WTC11 (cell line): Measurements from ENCODE around the gene TSG101. TPM values are rescaled to one million over a fixed set of nuclear protein-coding genes. Genes with fewer than 3 reads are reported as not detected.

Experiments
- ATAC-seq: fragments of 200-7000 bp; cut with Tn5 transposase; 2 replicates; pipeline ENCODE4 v1.10.0; 2021; ENCODE audit warnings: mild to moderate bottlenecking, moderate library complexity
- CTCF ChIA-PET: fragments of 300-600 bp; sonication (Branson Sonifier 250); formaldehyde crosslinking; loops from one replicate; lab custom pipeline; 2021; ENCODE audit warnings: antibody characterized with exemption; lab: Charles Lee
- POLR2A ChIA-PET: fragments of 350-600 bp; sonication (Branson Sonifier 250); formaldehyde crosslinking; loops from one replicate; lab custom pipeline; 2021; ENCODE audit warnings: antibody characterized with exemption; lab: Charles Lee
- DNase-seq: peaks from one replicate; pipeline ENCODE4 v3.0.0; 2021; ENCODE audit warnings: low spot score
- H3K27ac Mint-ChIP-seq: 2 replicates; pipeline ENCODE4 v1.8.0; 2021; ENCODE audit warnings: mixed read lengths
- H3K27me3 Mint-ChIP-seq: 2 replicates; pipeline ENCODE4 v1.8.0; 2021; ENCODE audit warnings: low read depth, mild to moderate bottlenecking, moderate library complexity, mixed read lengths
- H3K36me3 Mint-ChIP-seq: 2 replicates; pipeline ENCODE4 v1.8.0; 2021; ENCODE audit warnings: mixed read lengths
- H3K4me1 Mint-ChIP-seq: 2 replicates; pipeline ENCODE4 v1.8.0; 2022; ENCODE audit warnings: mixed read lengths
- H3K4me3 Mint-ChIP-seq: 2 replicates; pipeline ENCODE4 v1.8.0; 2021; ENCODE audit warnings: mild to moderate bottlenecking, moderate library complexity, mixed read lengths
- H3K9me3 Mint-ChIP-seq: 2 replicates; pipeline ENCODE4 v1.8.0; 2021; ENCODE audit warnings: mixed read lengths
- AFF4 ChIP-seq: sonication (generic); formaldehyde crosslinking; IDR thresholded peaks from 2 replicates; pipeline ENCODE4 v1.8.1; 2023; ENCODE audit warnings: mild to moderate bottlenecking, missing genetic modification reagents, borderline replicate concordance
- CREB1 ChIP-seq: sonication (generic); formaldehyde crosslinking; IDR thresholded peaks from 2 replicates; pipeline ENCODE4 v1.8.0; 2023; ENCODE audit warnings: mild to moderate bottlenecking, missing genetic modification reagents
- CTCF ChIP-seq: fragments of 200-600 bp; IDR thresholded peaks from 2 replicates; pipeline ENCODE4 v1.8.0; 2022; ENCODE audit warnings: antibody characterized with exemption
- E2F1 ChIP-seq: sonication (generic); formaldehyde crosslinking; IDR thresholded peaks from 2 replicates; pipeline ENCODE4 v1.8.0; 2022; ENCODE audit warnings: mild to moderate bottlenecking, missing genetic modification reagents
- ELF4 ChIP-seq: sonication (generic); formaldehyde crosslinking; IDR thresholded peaks from 2 replicates; pipeline ENCODE4 v1.8.1; 2022; ENCODE audit warnings: low read depth, mild to moderate bottlenecking, moderate library complexity, missing genetic modification reagents
- ESRRA ChIP-seq: sonication (generic); formaldehyde crosslinking; IDR thresholded peaks from 2 replicates; pipeline ENCODE4 v1.8.1; 2022; ENCODE audit warnings: mild to moderate bottlenecking, missing genetic modification reagents, borderline replicate concordance
- FOXJ3 ChIP-seq: sonication (generic); formaldehyde crosslinking; IDR thresholded peaks from 2 replicates; pipeline ENCODE4 v1.9.0; 2021; ENCODE audit warnings: missing genetic modification reagents, mild to moderate bottlenecking, borderline replicate concordance
- FOXP4 ChIP-seq: sonication (generic); formaldehyde crosslinking; IDR thresholded peaks from 2 replicates; pipeline ENCODE4 v1.8.0; 2022; ENCODE audit warnings: mild to moderate bottlenecking, missing genetic modification reagents
- GRHL2 ChIP-seq: fragments of 250-450 bp; sonication (Bioruptor Pico); IDR thresholded peaks from 2 replicates; pipeline ENCODE4 v1.8.0; 2022; ENCODE audit warnings: mild to moderate bottlenecking, moderate library complexity; ENCODE audit not compliant: insufficient replicate concordance, severe bottlenecking
- HMGXB4 ChIP-seq: sonication (generic); formaldehyde crosslinking; IDR thresholded peaks from 2 replicates; pipeline ENCODE4 v1.8.1; 2023; ENCODE audit warnings: mild to moderate bottlenecking, moderate library complexity, missing genetic modification reagents
- IRF1 ChIP-seq: sonication (generic); formaldehyde crosslinking; IDR thresholded peaks from 2 replicates; pipeline ENCODE4 v1.8.0; 2023; ENCODE audit warnings: missing genetic modification reagents
- RELA ChIP-seq: sonication (generic); formaldehyde crosslinking; IDR thresholded peaks from 2 replicates; pipeline ENCODE4 v1.8.1; 2022; ENCODE audit warnings: missing genetic modification reagents, mild to moderate bottlenecking, borderline replicate concordance
- TEAD1 ChIP-seq: sonication (generic); formaldehyde crosslinking; IDR thresholded peaks from 2 replicates; pipeline ENCODE4 v1.8.0; 2022; ENCODE audit warnings: mild to moderate bottlenecking, missing genetic modification reagents
- TP53 ChIP-seq: sonication (generic); formaldehyde crosslinking; IDR thresholded peaks from 2 replicates; pipeline ENCODE4 v1.8.1; 2023; ENCODE audit warnings: mild to moderate bottlenecking, missing genetic modification reagents
- ZNF219 ChIP-seq: sonication (generic); formaldehyde crosslinking; IDR thresholded peaks from 2 replicates; pipeline ENCODE4 v1.8.0; 2023; ENCODE audit warnings: missing genetic modification reagents, mild to moderate bottlenecking, borderline replicate concordance
- ZNF281 ChIP-seq: sonication (generic); formaldehyde crosslinking; IDR thresholded peaks from 2 replicates; pipeline ENCODE4 v1.8.0; 2023; ENCODE audit warnings: mild to moderate bottlenecking, missing genetic modification reagents
- total RNA-seq: library from RNA; stranded (reverse); gene quantifications from 3 replicates; pipeline ENCODE4 v1.2.3, GENCODE V29; 2021

The TSG101 gene
- total RNA-seq, 1 experiment from 2014 or later: 41.7 TPM

- no peak for TF ChIP-seq AFF4 (CRISPR knock-in tag)
- TF ChIP-seq FOXJ3: no peak
- TF ChIP-seq RELA: no peak
- no peak for TF ChIP-seq HMGXB4 (CRISPR knock-in tag)
- no peak for TF ChIP-seq TEAD1 (CRISPR knock-in tag)
- TF ChIP-seq CTCF: no peak
- TF ChIP-seq ESRRA: no peak
- TF ChIP-seq IRF1 (CRISPR knock-in tag): no peak
- no peak for TF ChIP-seq ZNF219
- TF ChIP-seq GRHL2 (CRISPR knock-in tag): no peak
- TF ChIP-seq E2F1 (CRISPR knock-in tag): no peak
- no peak for TF ChIP-seq ELF4
- TF ChIP-seq, all 79 proteins: peak for 0
Observed at GRCh38 chr11:18536209-18536608, 9.5 kb upstream of the TSG101 start (continued).

- H3K9me3 Mint-ChIP-seq: no peaks in the 10 kb centered on the region
- no peak for TF ChIP-seq FOXP4 (CRISPR knock-in tag)
- TF ChIP-seq E2F1 (CRISPR knock-in tag): no peak
- no peak for TF ChIP-seq ZNF281 (CRISPR knock-in tag)
- no peak for TF ChIP-seq CREB1 (CRISPR knock-in tag)
- no peak for TF ChIP-seq TP53 (CRISPR knock-in tag)
- no peaks in the 10 kb centered on the region for H3K4me1 Mint-ChIP-seq
- DNase-seq (no peak), ATAC-seq (no peak)
- no peaks in the 10 kb centered on the region for H3K27me3 Mint-ChIP-seq
- H3K4me3 Mint-ChIP-seq: no peak overlapping the region
- no peak overlapping the region for H3K27ac Mint-ChIP-seq
- ChIA-PET CTCF (no interaction called here), POLR2A (no interaction called here)
- H3K36me3 Mint-ChIP-seq: no peaks in the 10 kb centered on the region
Observed at GRCh38 chr11:18534245-18534644, 7.5 kb upstream of the TSG101 start.
